SU-DHL-6 (cell line): ENCODE results near the gene COL7A1.

Source experiments
- H2AFZ ChIP-seq: fragments of 200-600 bp; sonication (generic); 2 replicates; pipeline ENCODE4 v1.6.1; 2014; ENCODE audit warnings: low read depth, mild to moderate bottlenecking, moderate library complexity, mixed read lengths, antibody characterized with exemption, low read length; ENCODE audit not compliant: severe bottlenecking
- H3F3A ChIP-seq: fragments of 200-600 bp; shearing (Covaris generic); 2 replicates; pipeline ENCODE4 v1.6.0; 2016; ENCODE audit warnings: antibody characterized with exemption, mild to moderate bottlenecking; ENCODE audit not compliant: insufficient read depth
- H3K27ac ChIP-seq: fragments of 200-600 bp; sonication (generic); 2 replicates; pipeline ENCODE4 v1.5.1; 2016; ENCODE audit warnings: low read depth, mild to moderate bottlenecking, low read length, moderate library complexity, mixed read lengths
- H3K27me3 ChIP-seq: fragments of 200-600 bp; sonication (generic), shearing (Covaris generic); 2 replicates; pipeline ENCODE4 v1.6.0; 2014; ENCODE audit warnings: mild to moderate bottlenecking, low read length
- H3K36me3 ChIP-seq: fragments of 200-600 bp; sonication (generic); 2 replicates; pipeline ENCODE4 v1.6.1; 2014; ENCODE audit warnings: mild to moderate bottlenecking, low read length, mixed read lengths
- H3K4me2 ChIP-seq: fragments of 300-600, 200-600 bp; shearing (Covaris generic), sonication (generic); 2 replicates; pipeline ENCODE4 v1.6.0; 2014; ENCODE audit warnings: low read length, low read depth, mild to moderate bottlenecking; ENCODE audit not compliant: poor library complexity, severe bottlenecking
- H3K4me3 ChIP-seq: fragments of 200-600 bp; sonication (generic); 2 replicates; pipeline ENCODE4 v1.5.1; 2014; ENCODE audit warnings: antibody characterized with exemption, low read length, mild to moderate bottlenecking, mixed read lengths; ENCODE audit not compliant: insufficient read depth, poor library complexity, severe bottlenecking
- H3K79me2 ChIP-seq: fragments of 200-600 bp; sonication (generic); 2 replicates; pipeline ENCODE4 v1.6.1; 2014; ENCODE audit warnings: mild to moderate bottlenecking, low read length, moderate library complexity; ENCODE audit not compliant: insufficient read depth
- H3K9ac ChIP-seq: fragments of 200-600 bp; sonication (generic); 2 replicates; pipeline ENCODE4 v1.7.0; 2014; ENCODE audit warnings: mild to moderate bottlenecking, low read length
- H3K9me2 ChIP-seq: fragments of 200-600 bp; sonication (generic); replicated peaks from 2 replicates; pipeline ENCODE4 v1.6.1; 2014; ENCODE audit warnings: low read length; ENCODE audit not compliant: insufficient read depth
- H3K9me3 ChIP-seq: fragments of 200-600 bp; sonication (generic); 2 replicates; pipeline ENCODE4 v1.6.1; 2014; ENCODE audit warnings: low read length, mixed read lengths; ENCODE audit not compliant: insufficient read depth
- H4K20me1 ChIP-seq: fragments of 200-600 bp; sonication (generic); 2 replicates; pipeline ENCODE4 v1.6.1; 2014; ENCODE audit warnings: low read depth, mild to moderate bottlenecking, antibody characterized with exemption, low read length, moderate library complexity, mixed read lengths
- CTCF ChIP-seq: fragments of 200-600 bp; sonication (generic); IDR thresholded peaks from one replicate; pipeline ENCODE4 v1.5.1; 2017; ENCODE audit warnings: antibody characterized with exemption, mild to moderate bottlenecking, low read length, moderate library complexity; ENCODE audit not compliant: insufficient read depth, poor library complexity, severe bottlenecking
- EZH2phosphoT487 ChIP-seq: fragments of 200-600 bp; sonication (generic), shearing (Covaris generic); conservative IDR thresholded peaks from 2 replicates; pipeline ENCODE4 v1.6.1; 2018; ENCODE audit warnings: mild to moderate bottlenecking, antibody characterized with exemption, low read length, moderate library complexity, mixed read lengths

Gene COL7A1

GRCh38 chr3:48561045-48561736 is 33.9 kb downstream of the COL7A1 start:
- no peak overlapping the region for H3K27ac ChIP-seq
- TF ChIP-seq EZH2phosphoT487 (no peak), CTCF (no peak)
- no peaks in the 10 kb centered on the region for H3K9me2 ChIP-seq
- H2AFZ ChIP-seq: no peak overlapping the region
- H3K79me2 ChIP-seq: no peaks in the 10 kb centered on the region
- H3K36me3 ChIP-seq: no peaks in the 10 kb centered on the region
- no peak overlapping the region for H3K4me3 ChIP-seq
- H3F3A ChIP-seq: peaks cover 10% of the 10 kb centered on the region; the same call in 1 of the 2 replicates
- no peak overlapping the region for H3K4me2 ChIP-seq
- H3K9ac ChIP-seq: no peak overlapping the region
- H4K20me1 ChIP-seq: no peaks in the 10 kb centered on the region
- H3K9me3 ChIP-seq: no peaks in the 10 kb centered on the region
- no peaks in the 10 kb centered on the region for H3K27me3 ChIP-seq

- H3K27ac ChIP-seq: no peak overlapping the region
Measured at GRCh38 chr3:48560648-48561018, 34.5 kb downstream of the COL7A1 start.

GRCh38 chr3:48558493-48559134 is 36.5 kb downstream of the COL7A1 start:
- Histone ChIP-seq H3K9me3 (no peaks in the 10 kb centered on the region), H3K9me2 (no peaks in the 10 kb centered on the region), H4K20me1 (no peaks in the 10 kb centered on the region), H3K4me3 (no peak overlapping the region), H3K27ac (no peak overlapping the region), H3K36me3 (no peaks in the 10 kb centered on the region), H3K79me2 (no peaks in the 10 kb centered on the region), H3K9ac (no peak overlapping the region), H3K4me2 (no peak overlapping the region), H3K27me3 (no peaks in the 10 kb centered on the region), H3F3A (peaks cover 10% of the 10 kb centered on the region; the same call in 1 of the 2 replicates), H2AFZ (no peak overlapping the region)
- no peak for TF ChIP-seq EZH2phosphoT487
- TF ChIP-seq CTCF: no peak

More at GRCh38 chr3:48560648-48561018, 34.5 kb downstream of the COL7A1 start:
- Histone ChIP-seq H3K4me2 (no peak overlapping the region), H2AFZ (no peak overlapping the region), H3K9ac (no peak overlapping the region), H3K36me3 (no peaks in the 10 kb centered on the region), H3K79me2 (no peaks in the 10 kb centered on the region), H3K4me3 (no peak overlapping the region), H3K27me3 (no peaks in the 10 kb centered on the region), H3K9me3 (no peaks in the 10 kb centered on the region), H4K20me1 (no peaks in the 10 kb centered on the region), H3F3A (peaks cover 10% of the 10 kb centered on the region; the same call in 1 of the 2 replicates), H3K9me2 (no peaks in the 10 kb centered on the region)
- TF ChIP-seq EZH2phosphoT487: no peak
- TF ChIP-seq CTCF: no peak
